ENCODE data around the gene SESN2.

GRCh38 chr1:28329395-28330153 lies 70.3 kb downstream of the SESN2 start:
- TF ChIP-seq POLR2AphosphoS5 (IDR thresholded peaks at IDR 0.05; ENCODE audit: insufficient read depth in 1 of 2, low read depth in 1 of 2) (no peak), CTCF (IDR thresholded peaks at IDR 0.05) (no peak), POLR2A (IDR thresholded peaks at IDR 0.05) (no peak)
